ENCODE data around the gene UBE4B. TPM values are rescaled to one million over a fixed set of nuclear protein-coding genes. Genes with fewer than 3 reads are reported as not detected.

Gene UBE4B
- total RNA-seq, 1 experiment from 2014 or later, result 80.8 TPM

DNA sequence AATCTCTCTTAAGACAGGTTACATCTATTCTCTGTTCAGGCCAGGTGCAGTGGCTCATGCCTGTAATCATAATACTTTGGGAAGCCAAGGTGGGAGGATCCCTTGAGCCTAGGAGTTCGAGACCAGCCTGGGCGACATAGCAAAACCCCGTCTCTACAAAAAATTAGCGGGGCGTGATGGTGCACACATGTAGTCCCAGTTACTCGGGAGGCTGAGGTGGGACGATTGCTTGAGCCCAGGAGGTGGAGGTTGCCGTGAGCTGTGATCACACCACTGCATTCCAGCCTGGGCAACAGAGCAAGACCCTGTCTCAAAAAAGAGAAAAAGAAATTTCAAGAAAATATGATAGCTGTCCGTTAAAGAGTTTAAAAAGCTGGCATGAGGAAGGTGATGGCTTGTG, 43.0 kb downstream of the UBE4B start:
- Mint-ChIP-seq H3K27ac (no peak overlapping the region), H3K9me3 (peaks cover 5% of the 10 kb centered on the region), H3K27me3 (ENCODE audit: low read depth) (no peaks in the 10 kb centered on the region), H3K36me3 (peaks cover 11% of the 10 kb centered on the region), H3K4me3 (no peak overlapping the region), H3K4me1 (peaks cover 10% of the 10 kb centered on the region)
- ChIA-PET POLR2A (no interaction called here), CTCF (no interaction called here)
- ATAC-seq, result no peak
- no peak for DNase-seq (ENCODE audit: low spot score)
- no peak for TF ChIP-seq ETV6 (CRISPR knock-in tag; IDR thresholded peaks at IDR 0.05)
- TF ChIP-seq ZNF121 (CRISPR knock-in tag; IDR thresholded peaks at IDR 0.05), result 0 out of 2 replicates have a peak, but pooled peaks have one; percentile 57

GRCh38 chr1:10078494-10078893, 45.7 kb downstream of the UBE4B start:
- Mint-ChIP-seq H3K27me3 (ENCODE audit: low read depth) (no peaks in the 10 kb centered on the region), H3K9me3 (peaks cover 5% of the 10 kb centered on the region), H3K4me3 (no peak overlapping the region), H3K4me1 (no peaks in the 10 kb centered on the region), H3K36me3 (peaks cover 12% of the 10 kb centered on the region), H3K27ac (no peak overlapping the region)
- no peak for ATAC-seq
- ChIA-PET POLR2A (no interaction called here), CTCF (no interaction called here)
- no peak for TF ChIP-seq TEAD4 (CRISPR knock-in tag; IDR thresholded peaks at IDR 0.05)
- no peak for TF ChIP-seq PRRX2 (CRISPR knock-in tag; IDR thresholded peaks at IDR 0.05)
- DNase-seq (ENCODE audit: low spot score), result no peak

DNA sequence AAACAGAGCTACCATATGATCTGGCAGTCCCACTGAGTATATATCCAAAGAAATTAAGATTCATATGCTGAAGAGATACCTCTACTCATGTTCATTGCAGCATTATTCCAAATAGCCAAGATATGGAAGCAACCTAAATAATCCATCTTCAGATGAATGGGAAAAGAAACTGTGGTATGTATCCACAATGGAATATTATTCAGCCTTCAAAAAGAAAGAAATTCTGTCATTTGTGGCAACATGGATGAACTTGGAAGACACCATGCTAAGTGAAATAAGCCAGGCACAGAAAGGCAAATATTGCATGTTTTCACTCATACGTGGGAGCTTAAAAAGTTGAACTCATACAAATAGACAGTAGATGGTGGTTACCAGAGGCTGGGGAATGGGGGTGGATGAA, 47.8 kb downstream of the UBE4B start:
- Mint-ChIP-seq H3K4me3 (no peak overlapping the region), H3K27ac (no peak overlapping the region), H3K27me3 (ENCODE audit: low read depth) (no peaks in the 10 kb centered on the region), H3K9me3 (peaks cover 5% of the 10 kb centered on the region), H3K36me3 (peaks cover 12% of the 10 kb centered on the region), H3K4me1 (no peaks in the 10 kb centered on the region)
- ATAC-seq, result no peak
- no peak for DNase-seq (ENCODE audit: low spot score)
- CTCF ChIA-PET, result no interaction called here
- POLR2A ChIA-PET, result no interaction called here
- TF ChIP-seq ZBTB43 (CRISPR knock-in tag; IDR thresholded peaks at IDR 0.05) (no peak), NR2C2 (CRISPR knock-in tag; IDR thresholded peaks at IDR 0.05) (no peak), NFE2L1 (CRISPR knock-in tag; IDR thresholded peaks at IDR 0.05) (no peak), ZNF317 (CRISPR knock-in tag; IDR thresholded peaks at IDR 0.05; ENCODE audit: borderline replicate concordance, low read depth) (no peak)
- TF ChIP-seq, protein P1, sequence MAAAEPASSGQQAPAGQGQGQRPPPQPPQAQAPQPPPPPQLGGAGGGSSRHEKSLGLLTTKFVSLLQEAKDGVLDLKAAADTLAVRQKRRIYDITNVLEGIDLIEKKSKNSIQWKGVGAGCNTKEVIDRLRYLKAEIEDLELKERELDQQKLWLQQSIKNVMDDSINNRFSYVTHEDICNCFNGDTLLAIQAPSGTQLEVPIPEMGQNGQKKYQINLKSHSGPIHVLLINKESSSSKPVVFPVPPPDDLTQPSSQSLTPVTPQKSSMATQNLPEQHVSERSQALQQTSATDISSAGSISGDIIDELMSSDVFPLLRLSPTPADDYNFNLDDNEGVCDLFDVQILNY (CRISPR knock-in tag; IDR thresholded peaks at IDR 0.05), result no peak
- TF ChIP-seq, protein P2, sequence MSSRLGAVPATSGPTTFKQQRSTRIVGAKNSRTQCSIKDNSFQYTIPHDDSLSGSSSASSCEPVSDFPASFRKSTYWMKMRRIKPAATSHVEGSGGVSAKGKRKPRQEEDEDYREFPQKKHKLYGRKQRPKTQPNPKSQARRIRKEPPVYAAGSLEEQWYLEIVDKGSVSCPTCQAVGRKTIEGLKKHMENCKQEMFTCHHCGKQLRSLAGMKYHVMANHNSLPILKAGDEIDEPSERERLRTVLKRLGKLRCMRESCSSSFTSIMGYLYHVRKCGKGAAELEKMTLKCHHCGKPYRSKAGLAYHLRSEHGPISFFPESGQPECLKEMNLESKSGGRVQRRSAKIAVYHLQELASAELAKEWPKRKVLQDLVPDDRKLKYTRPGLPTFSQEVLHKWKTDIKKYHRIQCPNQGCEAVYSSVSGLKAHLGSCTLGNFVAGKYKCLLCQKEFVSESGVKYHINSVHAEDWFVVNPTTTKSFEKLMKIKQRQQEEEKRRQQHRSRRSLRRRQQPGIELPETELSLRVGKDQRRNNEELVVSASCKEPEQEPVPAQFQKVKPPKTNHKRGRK (CRISPR knock-in tag; IDR thresholded peaks at IDR 0.05; ENCODE audit: borderline replicate concordance), result no peak

DNA sequence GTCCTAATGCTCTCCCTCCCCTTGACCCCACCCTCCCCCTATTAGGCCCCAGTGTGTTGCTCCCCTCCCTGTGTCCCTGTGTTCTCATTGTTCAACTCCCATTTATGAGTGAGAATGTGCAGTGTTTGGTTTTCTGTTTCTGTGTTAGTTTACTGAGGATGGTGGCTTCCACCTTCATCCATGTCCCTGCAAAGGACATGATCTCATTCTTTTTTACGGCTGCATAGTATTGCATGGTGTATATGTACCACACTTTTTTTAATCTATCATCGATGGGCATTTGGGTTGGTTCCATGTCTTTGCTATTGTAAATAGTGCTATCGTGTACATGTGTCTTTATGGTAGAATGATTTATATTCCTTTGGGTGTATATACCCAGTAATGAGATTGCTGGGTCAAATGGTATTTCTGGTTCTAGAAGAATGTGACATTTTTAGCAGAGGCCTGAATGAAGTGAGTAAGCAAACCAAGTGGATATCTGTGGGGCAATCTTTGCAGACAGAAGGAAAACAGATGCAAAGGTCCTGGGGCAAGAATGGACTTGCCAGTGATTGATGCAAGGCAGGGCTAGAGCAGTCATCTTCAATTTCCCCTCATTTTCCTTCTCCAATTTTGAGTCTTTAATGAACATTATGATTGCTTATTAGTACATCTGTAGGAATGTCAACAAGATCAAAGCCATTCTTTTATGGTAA, 50.2 kb downstream of the UBE4B start:
- DNase-seq (ENCODE audit: low spot score), result no peak
- Mint-ChIP-seq H3K4me3 (no peak overlapping the region), H3K36me3 (peaks cover 13% of the 10 kb centered on the region), H3K27me3 (ENCODE audit: low read depth) (no peaks in the 10 kb centered on the region), H3K4me1 (no peaks in the 10 kb centered on the region), H3K27ac (peak overlapping the region; percentile 40; the same call in 1 of the 2 replicates), H3K9me3 (peaks cover 5% of the 10 kb centered on the region)
- TF ChIP-seq CBFB (CRISPR knock-in tag; IDR thresholded peaks at IDR 0.05; ENCODE audit: low read depth) (no peak), SOX15 (CRISPR knock-in tag; IDR thresholded peaks at IDR 0.05) (no peak), NFE2L1 (CRISPR knock-in tag; IDR thresholded peaks at IDR 0.05) (no peak), JUN (CRISPR knock-in tag; IDR thresholded peaks at IDR 0.05) (no peak), FOXP1 (CRISPR knock-in tag; IDR thresholded peaks at IDR 0.05; ENCODE audit: borderline replicate concordance) (no peak), NR1H2 (CRISPR knock-in tag; IDR thresholded peaks at IDR 0.05) (no peak), ZMAT4 (CRISPR knock-in tag; IDR thresholded peaks at IDR 0.05) (no peak), MYBL2 (CRISPR knock-in tag; IDR thresholded peaks at IDR 0.05) (no peak)
- TF ChIP-seq, protein P3, sequence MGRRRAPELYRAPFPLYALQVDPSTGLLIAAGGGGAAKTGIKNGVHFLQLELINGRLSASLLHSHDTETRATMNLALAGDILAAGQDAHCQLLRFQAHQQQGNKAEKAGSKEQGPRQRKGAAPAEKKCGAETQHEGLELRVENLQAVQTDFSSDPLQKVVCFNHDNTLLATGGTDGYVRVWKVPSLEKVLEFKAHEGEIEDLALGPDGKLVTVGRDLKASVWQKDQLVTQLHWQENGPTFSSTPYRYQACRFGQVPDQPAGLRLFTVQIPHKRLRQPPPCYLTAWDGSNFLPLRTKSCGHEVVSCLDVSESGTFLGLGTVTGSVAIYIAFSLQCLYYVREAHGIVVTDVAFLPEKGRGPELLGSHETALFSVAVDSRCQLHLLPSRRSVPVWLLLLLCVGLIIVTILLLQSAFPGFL (CRISPR knock-in tag; IDR thresholded peaks at IDR 0.05; ENCODE audit: borderline replicate concordance), result no peak
- TF ChIP-seq, protein P4, sequence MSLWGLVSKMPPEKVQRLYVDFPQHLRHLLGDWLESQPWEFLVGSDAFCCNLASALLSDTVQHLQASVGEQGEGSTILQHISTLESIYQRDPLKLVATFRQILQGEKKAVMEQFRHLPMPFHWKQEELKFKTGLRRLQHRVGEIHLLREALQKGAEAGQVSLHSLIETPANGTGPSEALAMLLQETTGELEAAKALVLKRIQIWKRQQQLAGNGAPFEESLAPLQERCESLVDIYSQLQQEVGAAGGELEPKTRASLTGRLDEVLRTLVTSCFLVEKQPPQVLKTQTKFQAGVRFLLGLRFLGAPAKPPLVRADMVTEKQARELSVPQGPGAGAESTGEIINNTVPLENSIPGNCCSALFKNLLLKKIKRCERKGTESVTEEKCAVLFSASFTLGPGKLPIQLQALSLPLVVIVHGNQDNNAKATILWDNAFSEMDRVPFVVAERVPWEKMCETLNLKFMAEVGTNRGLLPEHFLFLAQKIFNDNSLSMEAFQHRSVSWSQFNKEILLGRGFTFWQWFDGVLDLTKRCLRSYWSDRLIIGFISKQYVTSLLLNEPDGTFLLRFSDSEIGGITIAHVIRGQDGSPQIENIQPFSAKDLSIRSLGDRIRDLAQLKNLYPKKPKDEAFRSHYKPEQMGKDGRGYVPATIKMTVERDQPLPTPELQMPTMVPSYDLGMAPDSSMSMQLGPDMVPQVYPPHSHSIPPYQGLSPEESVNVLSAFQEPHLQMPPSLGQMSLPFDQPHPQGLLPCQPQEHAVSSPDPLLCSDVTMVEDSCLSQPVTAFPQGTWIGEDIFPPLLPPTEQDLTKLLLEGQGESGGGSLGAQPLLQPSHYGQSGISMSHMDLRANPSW (CRISPR knock-in tag; conservative IDR thresholded peaks at IDR 0.05; ENCODE audit: low read depth), result no peak
- TF ChIP-seq, protein P5, sequence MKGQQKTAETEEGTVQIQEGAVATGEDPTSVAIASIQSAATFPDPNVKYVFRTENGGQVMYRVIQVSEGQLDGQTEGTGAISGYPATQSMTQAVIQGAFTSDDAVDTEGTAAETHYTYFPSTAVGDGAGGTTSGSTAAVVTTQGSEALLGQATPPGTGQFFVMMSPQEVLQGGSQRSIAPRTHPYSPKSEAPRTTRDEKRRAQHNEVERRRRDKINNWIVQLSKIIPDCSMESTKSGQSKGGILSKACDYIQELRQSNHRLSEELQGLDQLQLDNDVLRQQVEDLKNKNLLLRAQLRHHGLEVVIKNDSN (CRISPR knock-in tag; IDR thresholded peaks at IDR 0.05), result no peak
- POLR2A ChIA-PET, result no interaction called here
- no peak for ATAC-seq
- CTCF ChIA-PET, result interaction anchor here (0.7 kb wide), 1 partner anchor 49 kb away, joined by 3 read pairs; no protein-coding TSS in a partner anchor

Measured in WTC11 (cell line).